ENCODE measurements around the gene LIPA.
"Not testable (repeated sequence)": the region's sequence is repeated elsewhere in the genome, so short reads cannot be mapped to it uniquely, and the experiment has no call there.

Gene LIPA

DNA sequence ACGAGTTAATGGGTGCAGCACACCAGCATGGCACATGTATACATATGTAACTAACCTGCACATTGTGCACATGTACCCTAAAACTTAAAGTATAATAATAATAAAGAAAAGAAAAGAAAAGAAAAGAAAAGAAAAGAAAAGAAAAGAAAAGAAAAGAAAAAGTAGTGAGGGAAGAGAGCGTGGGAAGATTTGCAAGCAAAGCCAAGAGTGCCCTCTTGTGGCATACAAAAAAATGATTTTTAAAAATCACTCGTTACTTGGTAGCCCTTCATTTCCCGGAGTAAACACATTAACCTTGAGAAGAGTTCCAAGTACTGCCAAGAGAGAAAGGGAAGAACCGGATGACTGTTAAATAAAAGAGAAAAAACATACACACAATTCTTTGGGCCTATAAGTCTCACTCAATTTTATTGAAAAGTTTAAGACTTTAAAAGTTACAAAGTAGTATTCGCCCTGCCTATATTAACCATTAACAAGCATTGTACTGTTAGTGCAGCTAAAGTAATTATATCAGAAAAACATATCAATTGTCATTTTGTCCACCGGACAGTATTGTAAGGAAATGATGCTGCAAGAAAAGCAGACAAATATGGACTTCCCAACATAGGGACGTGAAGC, 38.3 kb downstream of the LIPA start:
- in situ Hi-C loops (cut with HindIII; ENCODE audit: low sequenced_read_pairs): loop anchor here (25.0 kb wide), 1 partner anchor 376 kb away; no protein-coding TSS in a partner anchor

DNA sequence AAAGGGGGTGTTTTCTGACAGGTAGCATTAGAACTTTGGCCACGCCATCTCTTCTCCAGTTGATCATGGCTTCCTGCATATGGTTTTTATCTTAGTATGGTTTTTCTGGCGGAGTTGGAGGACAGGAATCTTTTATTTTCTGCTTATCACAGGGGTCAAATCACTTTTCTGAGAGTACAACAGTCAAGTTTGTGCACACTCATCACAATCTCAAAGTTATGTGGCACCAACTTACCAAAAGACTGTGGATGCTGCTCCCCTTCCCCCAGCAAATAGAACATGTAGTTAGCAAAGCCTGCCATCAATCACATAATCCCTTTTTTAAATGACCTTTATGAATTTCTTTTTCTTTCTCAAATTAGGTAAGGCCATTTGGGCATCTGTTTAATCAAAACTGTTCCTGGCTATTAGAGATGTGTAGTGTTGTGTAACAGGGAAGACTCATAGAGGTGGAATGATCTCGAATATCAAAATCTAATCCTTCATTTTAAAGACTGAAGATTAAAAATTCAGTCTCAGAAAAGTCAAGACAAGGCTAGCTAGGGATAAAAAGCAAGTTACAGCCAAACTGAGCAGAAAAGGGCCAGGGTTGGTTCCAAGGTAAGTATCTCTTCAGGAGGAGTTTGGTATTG, 40.7 kb downstream of the LIPA start:
- in situ Hi-C loops (cut with HindIII; ENCODE audit: low sequenced_read_pairs): loop anchor here (25.0 kb wide), 1 partner anchor 374 kb away; no protein-coding TSS in a partner anchor

DNA sequence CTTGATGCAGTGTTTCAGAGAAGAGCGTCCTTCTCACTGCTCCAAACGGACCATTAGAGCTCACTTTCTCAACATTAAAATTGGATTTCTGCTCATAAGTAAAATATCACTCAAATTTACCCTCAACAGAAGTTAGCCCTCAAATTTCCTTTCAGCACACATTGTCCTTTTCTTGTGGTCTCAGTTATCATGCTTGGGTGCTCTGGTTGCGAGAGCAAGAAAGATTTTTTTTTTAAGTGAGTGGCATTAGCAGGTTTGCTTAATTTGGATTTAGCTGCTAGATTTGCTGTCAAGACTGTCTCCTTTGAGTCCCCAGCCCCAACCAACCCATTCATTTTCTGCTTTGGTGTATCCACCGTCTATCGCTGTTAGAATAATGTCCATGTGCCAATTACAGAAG, 41.9 kb downstream of the LIPA start:
- in situ Hi-C loops (cut with HindIII; ENCODE audit: low sequenced_read_pairs): loop anchor here (25.0 kb wide), 1 partner anchor 372 kb away; no protein-coding TSS in a partner anchor

DNA sequence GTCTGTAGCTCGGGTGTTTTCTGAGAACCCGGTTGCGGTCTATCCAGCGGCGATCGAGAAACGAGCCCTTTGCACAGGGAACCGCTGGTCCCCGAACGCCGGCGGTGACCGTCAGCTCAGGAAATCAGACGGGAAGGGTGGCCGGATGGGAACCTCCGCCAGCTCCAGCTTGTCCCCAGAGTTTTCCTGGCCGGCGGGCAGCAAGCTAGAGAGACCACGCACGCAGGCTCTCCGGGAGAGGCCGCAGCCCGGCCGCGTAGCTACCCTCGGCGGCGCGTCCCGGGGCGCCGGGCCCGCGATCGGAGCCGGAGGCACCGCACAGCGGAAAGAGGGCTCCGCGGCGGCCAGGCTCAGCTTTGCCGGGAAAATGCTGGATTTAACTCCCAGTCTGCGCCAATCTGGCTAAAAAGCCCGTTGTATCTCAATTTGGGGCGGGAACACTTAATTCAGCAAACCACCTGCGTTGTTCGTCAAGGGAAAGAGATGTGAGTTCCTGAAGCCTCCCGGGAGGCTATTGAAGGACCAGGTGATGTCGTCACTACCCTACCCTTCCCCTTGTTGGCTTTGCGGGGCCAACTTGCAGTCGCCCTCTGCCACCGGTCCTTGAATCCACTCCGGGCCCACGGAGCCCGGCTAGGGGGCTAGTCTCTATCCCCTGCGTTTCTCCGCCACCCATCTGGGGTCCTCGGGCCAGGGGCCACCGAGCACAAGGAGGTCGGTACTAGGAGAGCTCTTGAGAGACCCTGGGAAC, 43.6 kb downstream of the LIPA start:
- in situ Hi-C loops (cut with HindIII; ENCODE audit: low sequenced_read_pairs): loop anchor here (25.0 kb wide), 1 partner anchor 371 kb away; no protein-coding TSS in a partner anchor

DNA sequence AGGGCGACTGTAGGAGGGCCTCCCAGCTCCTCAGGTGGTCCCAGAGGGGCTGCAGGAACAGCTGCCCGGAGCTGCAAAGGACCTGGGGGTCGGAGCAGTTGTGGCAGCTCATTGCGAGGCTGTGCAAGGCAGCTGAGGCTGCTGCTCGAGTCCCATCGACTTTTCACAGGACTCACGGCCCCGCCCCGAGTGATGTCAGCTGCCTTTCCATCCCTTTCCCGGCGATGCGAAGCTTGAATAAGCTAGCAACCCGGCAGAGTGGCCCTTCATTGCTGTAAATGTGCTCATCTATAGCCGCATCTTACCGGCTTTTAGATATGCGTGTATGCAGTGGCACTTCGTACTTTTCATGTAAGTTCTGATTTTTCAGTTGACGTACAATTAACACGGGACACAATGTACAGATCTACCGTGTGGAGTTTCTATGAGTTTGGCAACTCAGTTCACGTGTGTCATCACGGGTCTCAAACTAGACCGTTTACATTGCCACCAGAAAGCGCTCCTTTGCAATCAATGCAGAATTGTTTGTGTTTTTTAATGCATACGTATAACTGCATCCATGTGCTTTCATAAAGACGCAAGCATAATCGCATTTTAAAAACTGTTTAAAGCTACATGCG, 44.3 kb downstream of the LIPA start, which contains the start of gene CH25H:
CH25H (minus strand) TSS at position 137 of the 620 bp plus-strand sequence; CDS start at position 112, 25 bp downstream.
- in situ Hi-C loops (cut with HindIII; ENCODE audit: low sequenced_read_pairs): loop anchor here (25.0 kb wide), 1 partner anchor 370 kb away; no protein-coding TSS in a partner anchor

DNA sequence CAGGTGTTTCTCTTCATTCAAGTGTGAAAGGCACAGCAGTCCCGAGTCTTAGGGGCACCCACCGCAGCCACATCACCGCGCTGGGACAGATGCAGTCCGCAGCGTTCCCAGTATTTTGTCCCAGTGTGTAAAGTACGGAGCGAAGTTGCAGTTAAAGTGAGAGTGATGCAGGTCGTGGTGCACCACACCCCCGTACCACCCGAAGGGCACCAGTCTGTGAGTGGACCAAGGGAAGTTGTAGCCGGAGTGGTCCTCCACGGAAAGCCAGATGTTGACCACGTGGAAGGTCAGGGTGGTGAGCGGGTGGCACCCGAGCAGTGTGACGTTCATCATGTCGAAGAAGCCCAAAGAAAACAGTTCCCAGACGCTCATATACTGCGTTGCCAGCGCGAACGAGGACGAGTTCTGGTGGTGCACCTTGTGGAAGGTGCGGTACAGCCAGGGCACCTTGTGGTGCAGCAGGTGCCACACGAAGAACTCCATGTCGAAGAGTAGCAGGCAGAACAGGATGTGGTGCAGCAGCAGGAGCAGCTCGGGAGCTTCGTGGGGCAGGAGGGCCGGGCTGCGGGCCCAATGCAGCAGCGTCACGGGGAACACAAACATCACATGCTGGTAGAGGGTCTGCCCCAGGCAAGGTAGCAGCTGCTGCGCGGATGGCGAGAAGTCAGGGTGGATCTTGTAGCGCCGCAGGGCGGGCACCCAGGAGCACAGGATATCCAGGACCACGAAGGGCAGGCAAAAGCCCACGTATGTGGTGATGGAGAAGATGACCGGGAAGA, 45.0 kb downstream of the LIPA start:
- in situ Hi-C loops (cut with HindIII; ENCODE audit: low sequenced_read_pairs): loop anchor here (25.0 kb wide), 1 partner anchor 369 kb away; no protein-coding TSS in a partner anchor

DNA sequence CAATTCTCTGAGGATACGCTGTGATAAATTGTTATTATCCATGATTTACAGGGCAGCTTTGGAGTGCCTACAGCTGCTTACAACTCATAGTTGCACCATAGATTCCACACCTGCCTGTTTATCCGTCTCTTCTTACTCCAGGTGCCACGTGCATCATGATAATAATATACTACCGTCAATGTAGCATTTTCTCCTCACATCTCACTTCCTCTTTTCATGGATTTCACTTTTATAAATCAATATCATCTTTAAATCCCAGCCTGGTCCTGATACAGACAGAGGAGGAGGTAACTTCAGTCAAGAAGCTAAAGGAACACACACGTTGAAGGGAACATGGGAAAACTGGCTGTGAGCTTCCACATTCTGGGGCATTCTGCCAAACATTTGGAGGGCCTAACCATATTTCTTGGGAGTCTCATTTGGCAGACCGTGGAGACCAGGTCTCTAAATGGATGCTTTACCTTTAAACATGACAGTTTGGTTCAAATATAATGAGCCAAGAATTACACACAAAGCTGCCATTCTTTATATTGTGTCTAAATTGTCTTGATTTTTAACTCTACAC, 46.9 kb downstream of the LIPA start:
- in situ Hi-C loops (cut with HindIII; ENCODE audit: low sequenced_read_pairs): loop anchor here (25.0 kb wide), 1 partner anchor 367 kb away; no protein-coding TSS in a partner anchor

DNA sequence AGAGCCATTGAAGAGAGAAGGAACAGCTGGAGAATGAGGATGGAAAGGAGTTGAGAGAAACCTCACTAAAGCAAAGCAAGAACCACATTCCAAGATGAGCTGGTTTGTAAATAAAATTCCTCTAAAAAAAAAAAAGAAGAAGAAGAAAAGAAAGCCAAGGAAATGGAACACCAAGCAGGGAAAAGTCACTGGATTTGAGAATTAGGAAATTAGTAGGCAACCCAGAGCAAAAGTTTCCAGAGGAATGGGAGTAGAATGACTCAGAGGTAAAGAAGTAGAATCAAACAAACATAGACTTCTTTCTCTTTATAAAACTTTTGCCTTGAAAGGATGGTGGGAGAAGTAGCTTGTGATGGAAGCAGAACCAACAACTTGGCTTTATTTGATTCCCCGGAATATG, 48.3 kb downstream of the LIPA start:
- in situ Hi-C loops (cut with HindIII; ENCODE audit: low sequenced_read_pairs): loop anchor here (25.0 kb wide), 1 partner anchor 366 kb away; no protein-coding TSS in a partner anchor

DNA sequence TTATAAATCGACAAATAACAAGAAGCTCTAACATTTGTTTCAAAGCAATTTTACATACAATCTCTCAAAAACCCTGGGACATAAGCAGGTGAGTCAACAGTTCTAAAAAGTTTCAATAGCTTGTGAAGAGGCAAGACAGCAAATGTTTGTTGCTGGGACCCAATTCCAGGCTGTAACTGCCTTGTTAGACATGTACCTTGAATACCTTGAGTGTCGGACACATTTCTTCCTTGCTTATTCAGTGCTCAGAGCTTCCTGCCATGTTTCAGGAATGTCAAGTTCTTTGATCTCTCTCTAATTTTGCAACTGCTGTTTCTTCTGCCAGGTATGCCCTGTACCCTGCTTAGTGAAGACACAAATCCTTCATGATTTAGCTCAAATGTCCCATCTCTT, 49.5 kb downstream of the LIPA start:
- in situ Hi-C loops (cut with HindIII; ENCODE audit: low sequenced_read_pairs): loop anchor here (25.0 kb wide), 1 partner anchor 365 kb away; no protein-coding TSS in a partner anchor

DNA sequence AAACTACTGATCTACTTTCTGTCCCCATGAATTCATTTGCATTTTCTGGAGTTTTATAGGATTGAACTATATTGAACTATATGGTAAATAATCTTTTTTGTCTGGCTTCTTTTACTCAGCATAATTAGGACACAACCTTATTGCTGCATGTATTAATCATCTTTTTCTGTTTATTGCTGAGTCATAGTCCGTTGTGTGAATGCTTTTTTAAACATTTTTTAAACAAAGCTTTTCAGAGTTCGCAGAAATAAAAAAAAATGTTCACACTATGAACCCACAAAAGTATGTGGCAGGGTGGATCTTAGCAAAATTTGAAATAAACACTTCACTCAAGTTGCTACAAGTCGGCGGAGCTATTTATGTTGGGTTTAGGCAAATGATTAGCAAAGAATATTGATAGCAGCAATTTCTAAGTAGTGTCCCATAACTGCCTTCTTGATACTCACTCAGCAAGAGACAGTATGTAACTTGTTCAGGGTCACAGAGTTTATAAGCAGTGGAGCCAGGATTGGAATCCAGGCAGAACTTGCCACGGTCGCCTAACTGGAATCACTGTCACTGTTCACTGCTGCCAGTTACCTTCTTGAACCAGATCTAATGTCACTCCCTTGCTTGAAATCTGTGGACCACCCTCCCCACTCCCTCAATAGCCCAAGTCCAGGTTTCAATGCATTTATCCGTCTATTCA, 50.1 kb downstream of the LIPA start:
- in situ Hi-C loops (cut with HindIII; ENCODE audit: low sequenced_read_pairs): loop anchor here (25.0 kb wide), 1 partner anchor 364 kb away; no protein-coding TSS in a partner anchor

DNA sequence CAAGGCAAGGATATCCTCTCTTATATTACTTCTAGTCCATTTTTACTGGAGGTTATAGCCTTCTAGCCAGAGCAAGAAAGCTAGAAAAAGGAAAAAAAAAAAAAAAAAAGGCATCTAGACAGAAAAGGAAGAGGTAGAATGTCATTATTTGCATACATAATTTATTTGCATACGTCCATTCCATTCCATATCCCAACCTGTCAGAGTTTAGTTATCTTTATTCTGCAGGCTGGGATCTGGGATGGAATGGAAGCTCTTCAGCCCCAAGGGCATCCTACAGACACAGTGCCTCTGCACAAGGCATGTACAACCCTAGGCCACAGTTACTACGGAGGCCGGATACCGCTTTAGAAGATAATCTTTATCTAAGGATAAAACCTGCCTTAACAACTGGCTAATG, 54.1 kb downstream of the LIPA start:
- in situ Hi-C loops (cut with HindIII; ENCODE audit: low sequenced_read_pairs): no loop called here

DNA sequence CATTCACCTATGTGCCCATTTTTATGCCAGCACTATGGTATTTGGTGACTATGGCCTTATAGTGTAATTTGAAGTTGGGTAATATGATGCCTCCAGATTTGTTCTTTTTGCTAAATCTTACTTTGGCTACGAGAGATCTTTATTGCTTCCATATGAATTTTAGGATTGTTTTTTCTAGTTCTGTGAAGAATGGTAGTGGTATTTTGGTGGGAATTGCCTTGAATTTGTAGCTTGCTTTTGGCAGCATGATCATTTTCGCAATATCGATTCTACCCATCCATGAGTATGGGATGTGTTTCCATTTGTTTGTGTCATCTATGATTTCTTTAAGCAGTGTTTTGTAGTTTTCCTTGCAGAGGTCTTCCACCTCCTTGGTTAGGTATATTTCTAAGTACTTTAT, 60.3 kb downstream of the LIPA start:
- in situ Hi-C loops (cut with HindIII; ENCODE audit: low sequenced_read_pairs): not testable (repeated sequence)

DNA sequence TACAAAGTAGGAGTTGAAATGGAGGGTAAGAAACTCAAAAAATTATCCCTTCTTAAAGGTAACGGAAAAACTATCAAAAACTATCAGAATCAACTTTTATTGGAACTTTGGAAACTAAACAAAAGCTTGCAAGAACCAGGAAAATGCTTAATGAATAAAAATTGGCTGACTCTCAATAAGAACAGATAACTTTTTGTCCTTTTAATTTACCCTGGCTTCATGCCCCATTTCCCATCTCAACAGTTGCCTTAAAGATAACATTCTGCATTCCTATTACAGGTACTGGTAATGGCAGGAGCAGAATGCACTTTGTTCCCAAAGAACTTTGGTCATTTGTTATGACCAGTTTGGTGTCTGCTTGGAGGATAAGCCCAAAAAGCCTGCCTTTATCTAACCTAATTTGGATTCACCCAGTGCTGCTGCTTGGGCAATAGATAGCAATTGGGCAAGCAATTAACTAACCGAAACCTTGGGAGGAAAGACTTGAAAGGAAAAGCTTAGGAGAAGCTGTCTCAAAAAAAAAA, 62.3 kb downstream of the LIPA start:
- in situ Hi-C loops (cut with HindIII; ENCODE audit: low sequenced_read_pairs): no loop called here

DNA sequence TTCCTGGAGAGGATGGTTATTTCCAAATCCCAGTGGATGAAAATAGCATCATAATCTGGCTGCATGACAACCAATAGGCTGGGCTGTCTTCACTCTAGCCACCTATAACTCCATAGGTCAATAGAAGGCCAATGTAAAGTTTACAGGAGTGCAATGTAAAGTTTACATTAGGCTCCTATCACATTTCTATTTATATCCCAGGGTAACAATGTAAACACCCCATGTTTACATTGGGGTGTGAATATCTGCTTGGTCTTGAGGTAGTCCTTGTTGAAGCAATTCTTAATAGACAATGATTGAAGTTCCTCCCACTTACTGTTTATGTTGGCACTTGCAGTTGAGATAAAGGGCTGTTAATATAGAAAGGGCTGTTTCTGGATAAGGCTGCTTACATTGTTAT, 65.9 kb downstream of the LIPA start:
- in situ Hi-C loops (cut with HindIII; ENCODE audit: low sequenced_read_pairs): no loop called here

DNA sequence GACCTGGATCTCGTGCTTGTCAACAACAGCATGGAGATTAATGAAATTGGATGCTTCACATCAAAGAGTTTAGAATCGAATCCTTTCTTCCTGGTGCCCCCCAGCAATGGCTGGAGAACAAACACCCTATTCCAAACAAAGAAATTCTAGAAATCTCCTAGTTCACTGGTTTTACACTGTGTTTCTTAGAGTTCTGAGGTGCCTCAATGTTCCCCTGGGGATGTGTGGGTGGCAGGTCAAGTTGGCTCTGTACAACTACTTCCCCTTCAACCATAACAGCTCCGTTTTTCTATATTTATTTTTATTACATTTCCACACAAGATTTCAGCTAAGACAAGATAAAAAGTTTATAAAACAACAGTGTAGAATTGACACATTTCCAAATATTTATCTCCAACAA, 66.9 kb downstream of the LIPA start:
- in situ Hi-C loops (cut with HindIII; ENCODE audit: low sequenced_read_pairs): no loop called here

DNA sequence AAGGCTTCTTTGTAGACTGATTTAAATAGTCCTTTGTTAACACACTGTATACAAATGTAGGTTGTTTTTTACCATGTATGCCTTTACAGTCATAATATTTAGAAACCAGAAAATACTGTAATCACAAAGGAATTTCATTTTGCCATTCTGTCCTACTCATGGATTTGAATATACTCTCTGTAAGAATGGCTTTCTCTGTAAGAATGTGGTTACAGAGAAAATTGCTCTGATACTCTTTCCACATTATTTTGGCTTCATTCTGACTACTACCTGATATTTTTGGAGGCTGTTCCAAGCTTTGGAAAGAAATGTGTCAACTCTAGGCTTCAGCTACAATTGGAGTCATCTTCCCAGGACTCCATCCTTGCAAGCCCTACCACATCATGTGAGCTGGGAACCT, 68.0 kb downstream of the LIPA start:
- in situ Hi-C loops (cut with HindIII; ENCODE audit: low sequenced_read_pairs): no loop called here

DNA sequence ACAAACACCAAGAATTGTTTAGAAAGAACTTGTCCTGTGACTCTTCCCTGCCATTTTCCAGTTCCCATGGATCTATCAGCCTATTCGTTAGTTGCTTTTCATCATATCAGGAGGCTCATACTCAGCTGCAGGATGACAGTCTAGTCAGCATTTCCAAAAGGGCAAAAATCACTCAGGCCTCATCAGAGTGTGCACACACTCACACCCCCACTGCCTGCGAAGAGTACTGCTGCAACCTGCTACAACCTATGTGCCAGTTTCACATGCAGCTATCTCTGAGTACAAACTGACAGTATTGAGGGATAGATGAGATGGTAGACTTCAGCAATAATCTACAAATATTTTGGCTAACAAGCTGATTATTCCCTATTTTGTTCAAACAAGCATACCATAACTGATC, 68.7 kb downstream of the LIPA start:
- in situ Hi-C loops (cut with HindIII; ENCODE audit: low sequenced_read_pairs): no loop called here

DNA sequence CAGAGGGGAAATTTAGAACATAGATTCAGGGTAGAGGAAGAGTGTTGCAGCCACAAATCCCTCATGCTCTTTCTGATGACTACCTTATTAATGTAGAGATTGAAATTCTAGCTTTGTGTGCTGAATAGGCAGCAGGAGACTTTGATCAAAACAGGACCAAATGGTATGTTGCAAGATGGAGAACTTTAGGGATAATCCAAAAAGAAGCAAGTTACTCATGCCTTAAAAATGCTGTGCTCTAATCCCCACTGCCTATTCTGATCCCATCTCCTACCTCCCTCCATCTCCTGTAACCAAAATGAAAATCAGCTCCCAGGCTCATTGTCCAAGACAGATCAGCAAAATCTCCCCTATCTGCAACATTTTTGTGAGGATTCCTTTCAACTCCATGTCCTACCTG, 75.8 kb downstream of the LIPA start:
- in situ Hi-C loops (cut with HindIII; ENCODE audit: low sequenced_read_pairs): no loop called here

DNA sequence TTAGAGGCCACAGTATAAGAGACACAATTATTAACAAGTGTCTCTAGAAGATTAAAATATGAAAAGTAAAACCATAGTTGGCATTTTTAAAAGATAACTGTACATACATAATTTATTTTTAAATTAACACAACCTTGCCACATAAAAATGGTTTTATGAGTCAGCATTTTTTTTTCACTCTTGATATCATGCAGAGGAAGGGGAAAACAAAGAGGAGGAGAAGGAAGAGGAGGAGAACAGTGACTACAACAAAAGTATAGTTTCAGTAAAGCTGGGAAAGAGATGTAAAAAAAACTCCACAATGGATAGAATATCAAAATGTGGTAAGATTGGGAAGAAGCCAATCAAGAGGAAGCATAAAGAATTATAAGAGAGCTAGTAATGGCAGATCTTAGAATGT, 78.5 kb downstream of the LIPA start:
- in situ Hi-C loops (cut with HindIII; ENCODE audit: low sequenced_read_pairs): no loop called here

Measured in DLD1 (cell line).